ENCODE data around the gene GPRC6A.
A peak's percentile ranks its signal among the peaks of the same experiment; 100 is the strongest.
"Not testable (repeated sequence)": the region's sequence is repeated elsewhere in the genome, so short reads cannot be mapped to it uniquely, and the experiment has no call there.

GPRC6A gene

GRCh38 chr6:116859264-116859663 lies 30.4 kb upstream of the GPRC6A start:
- H3K27ac ChIP-seq, result no peak overlapping the region
- TF ChIP-seq CTCF (conservative IDR thresholded peaks at IDR 0.05), result no peak

GRCh38 chr6:116858060-116858459 lies 29.2 kb upstream of the GPRC6A start:
- H3K27ac ChIP-seq, result no peak overlapping the region
- no peak for TF ChIP-seq CTCF (conservative IDR thresholded peaks at IDR 0.05)

- no peak overlapping the region for H3K27ac ChIP-seq
- TF ChIP-seq CTCF (conservative IDR thresholded peaks at IDR 0.05), result peak; percentile 55
These were observed 18.3 kb upstream of the GPRC6A start for GRCh38 chr6:116847227-116847626.

- TF ChIP-seq CTCF (conservative IDR thresholded peaks at IDR 0.05), result no peak
- no peak overlapping the region for H3K27ac ChIP-seq
These were observed 13.6 kb upstream of the GPRC6A start for GRCh38 chr6:116842459-116842858.

- H3K27ac ChIP-seq, result no peak overlapping the region
- TF ChIP-seq CTCF (conservative IDR thresholded peaks at IDR 0.05), result no peak
These were observed 11.2 kb upstream of the GPRC6A start for GRCh38 chr6:116840091-116840490.

- TF ChIP-seq CTCF (conservative IDR thresholded peaks at IDR 0.05), result no peak
- H3K27ac ChIP-seq, result no peak overlapping the region
These were observed 7.9 kb upstream of the GPRC6A start for GRCh38 chr6:116836606-116837342.

- not testable (repeated sequence) for H3K27ac ChIP-seq
These were observed 5.6 kb upstream of the GPRC6A start for GRCh38 chr6:116834526-116834925.

- no peak for TF ChIP-seq CTCF (conservative IDR thresholded peaks at IDR 0.05)
- H3K27ac ChIP-seq, result no peak overlapping the region
These were observed 1.2 kb downstream of the GPRC6A start for GRCh38 chr6:116827561-116828240.

- H3K27ac ChIP-seq, result not testable (repeated sequence)
These were observed 12.5 kb downstream of the GPRC6A start for GRCh38 chr6:116816336-116816735.

All from VCaP (cell line).